T47D (cell line): ENCODE data around the gene DPY19L2.
"Not testable (repeated sequence)": the region's sequence is repeated elsewhere in the genome, so short reads cannot be mapped to it uniquely, and the experiment has no call there.

Experiments
- DNase-seq, 2 experiments: peaks; one replicate each; pipeline versions ENCODE4 v3.0.0 to v3.0.0-alpha.2; 2011 to 2012; ENCODE audit warnings: low read depth in 1 of 2, low spot score in 1 of 2
- JUND ChIP-seq: IDR thresholded peaks from 2 replicates; pipeline ENCODE4 v1.6.1; 2012; ENCODE audit warnings: low read depth
- in situ Hi-C: cut with HindIII; loops from 2 replicates; pipeline ENCODE4 v1.10.0; 2016; ENCODE audit warnings: low sequenced_read_pairs, low pct_unique_long_range_greater_than_20kb

Gene DPY19L2

DNA sequence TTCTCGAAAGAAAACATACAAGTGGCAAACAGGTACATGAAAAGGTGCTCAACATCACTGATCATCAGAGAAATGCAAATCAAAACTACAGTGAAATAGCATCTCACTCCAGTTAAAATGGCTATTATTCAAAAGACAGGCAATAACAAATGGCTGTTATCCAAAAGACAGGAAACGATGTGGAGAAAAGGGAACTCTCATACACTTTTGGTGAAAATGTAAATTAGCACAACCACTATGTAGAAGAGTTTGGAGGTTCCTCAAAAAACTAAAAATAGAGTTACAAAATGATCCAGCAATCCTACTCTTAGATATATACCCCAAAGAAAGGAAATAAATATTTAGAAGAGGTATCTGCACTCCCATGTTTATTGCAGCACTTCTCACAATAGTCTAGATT is 90.7 kb downstream of the DPY19L2 start:
- DNase-seq, in situ Hi-C loops: not testable (repeated sequence)

DNA sequence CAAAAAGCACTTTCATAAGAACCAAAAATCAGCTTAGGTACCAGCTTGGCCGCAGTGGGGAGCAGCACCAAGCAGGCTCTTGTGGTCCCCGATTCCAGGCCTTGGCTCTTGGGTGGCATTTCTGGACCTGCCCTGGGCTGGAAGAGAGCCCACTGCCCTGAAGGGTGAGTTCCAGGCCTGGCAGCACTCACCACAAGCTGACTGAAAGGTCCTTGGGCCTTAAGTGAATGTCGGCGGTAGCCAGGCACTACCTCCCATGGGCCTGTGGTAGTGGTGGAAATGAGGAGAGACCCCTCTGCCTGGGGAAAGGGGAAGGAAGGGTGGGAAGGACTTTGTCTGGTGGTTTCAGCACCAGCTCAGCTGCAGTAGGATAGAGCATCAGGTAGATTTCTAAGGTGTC is 96.3 kb downstream of the DPY19L2 start:
- in situ Hi-C loops, DNase-seq: not testable (repeated sequence)

DNA sequence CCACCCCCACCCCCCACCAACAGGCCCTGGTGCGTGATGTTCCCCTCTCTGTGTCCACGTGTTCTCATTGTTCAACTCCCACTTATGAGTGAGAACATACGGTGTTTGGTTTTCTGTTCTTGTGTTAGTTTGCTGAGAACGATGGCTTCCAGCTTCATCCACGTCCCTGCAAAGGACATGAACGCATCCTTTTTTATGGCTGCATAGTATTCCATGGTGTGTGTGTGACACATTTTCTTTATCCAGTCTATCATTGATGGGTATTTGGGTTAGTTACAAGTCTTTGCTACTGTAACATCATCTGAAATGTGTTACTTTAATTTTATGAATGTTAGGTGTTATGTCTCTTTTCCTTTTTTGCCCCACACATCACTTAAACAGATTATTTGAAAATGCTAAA is 109.8 kb downstream of the DPY19L2 start:
- in situ Hi-C loops, DNase-seq: not testable (repeated sequence)

DNA sequence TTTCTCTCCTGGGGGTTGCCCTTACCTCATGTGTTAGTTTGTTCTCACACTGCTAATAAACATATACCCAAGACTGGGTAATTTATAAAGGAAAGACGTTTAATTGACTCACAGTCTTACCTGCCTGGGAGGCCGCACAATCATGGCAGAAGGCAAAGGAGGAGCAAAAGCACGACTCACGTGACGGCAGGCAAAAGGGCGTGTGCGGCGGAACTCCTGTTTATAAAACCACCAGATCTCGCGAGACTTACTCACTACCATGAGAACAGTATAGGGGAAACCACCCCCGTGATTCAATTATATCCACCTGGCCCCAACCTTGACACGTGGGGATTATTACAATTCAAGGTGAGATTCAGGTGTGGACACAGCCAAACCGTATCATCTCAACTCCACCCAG is 116.9 kb downstream of the DPY19L2 start:
- DNase-seq, in situ Hi-C loops: not testable (repeated sequence)

DNA sequence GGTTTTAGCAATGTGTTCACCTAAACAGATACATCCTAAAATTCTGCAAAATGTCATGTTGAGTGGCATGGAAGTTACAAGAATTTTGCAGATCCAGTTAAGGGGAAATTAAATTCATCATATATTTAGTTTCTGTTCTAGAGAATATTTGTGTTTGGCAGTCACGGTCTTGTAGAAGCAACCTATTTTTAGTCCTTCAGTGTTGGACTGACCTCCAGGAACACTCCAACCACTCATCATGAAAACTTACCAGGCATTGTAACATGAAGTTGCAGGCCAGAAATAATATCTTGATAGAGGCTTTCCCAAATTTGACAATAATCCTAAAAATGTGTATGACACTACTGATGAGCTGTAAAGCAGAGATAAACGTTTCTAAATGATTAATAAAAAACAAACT is 119.3 kb downstream of the DPY19L2 start:
- in situ Hi-C loops, DNase-seq: not testable (repeated sequence)

DNA sequence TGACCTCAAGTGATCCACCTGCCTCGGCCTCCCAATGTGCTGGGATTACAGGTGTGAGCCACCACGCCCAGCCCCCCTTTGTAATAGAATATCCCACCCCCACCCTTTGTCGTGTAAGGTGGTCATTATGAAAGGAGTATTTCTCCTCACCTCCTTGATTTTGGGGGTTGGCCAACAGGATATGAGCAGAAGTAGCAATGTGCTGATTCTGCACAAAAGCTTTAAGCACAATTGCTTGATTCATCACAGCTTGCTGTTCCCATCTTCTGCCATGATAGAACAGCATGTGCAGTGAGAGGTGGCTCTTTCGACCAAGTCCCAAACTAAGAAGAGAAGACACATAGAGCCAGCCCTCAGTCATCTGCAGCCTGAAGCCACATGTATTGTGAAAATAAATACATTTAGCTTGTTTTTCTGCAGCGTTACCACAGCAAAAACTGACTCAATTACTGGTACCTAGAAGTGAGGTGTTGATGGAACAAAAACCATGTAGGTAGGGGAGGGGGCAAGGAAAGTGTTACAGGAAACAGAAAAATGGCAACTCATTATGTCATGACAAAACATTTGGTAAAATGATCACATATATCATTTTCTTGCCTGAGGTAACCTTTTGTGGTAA is 122.9 kb downstream of the DPY19L2 start:
- in situ Hi-C loops, DNase-seq: not testable (repeated sequence)

DNA sequence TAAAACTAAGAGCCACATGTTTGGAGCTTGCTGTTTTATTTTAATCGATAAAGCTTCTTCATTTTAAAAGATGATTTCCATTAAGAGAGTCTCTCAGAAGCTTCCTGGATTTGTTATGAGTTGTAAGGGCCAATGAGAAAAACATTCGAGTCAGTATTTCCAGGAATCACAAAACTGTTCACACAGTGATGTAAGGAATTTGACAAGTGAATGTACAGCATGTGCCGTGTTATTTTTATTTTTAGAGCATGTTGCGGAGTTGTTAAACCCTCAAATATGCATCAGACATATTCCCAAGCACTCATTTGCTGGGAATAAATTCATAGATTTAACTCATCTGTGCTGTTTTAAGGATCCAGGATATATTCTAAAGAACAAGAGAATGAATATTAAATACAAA is 129.6 kb downstream of the DPY19L2 start:
- in situ Hi-C loops, DNase-seq: not testable (repeated sequence)

DNA sequence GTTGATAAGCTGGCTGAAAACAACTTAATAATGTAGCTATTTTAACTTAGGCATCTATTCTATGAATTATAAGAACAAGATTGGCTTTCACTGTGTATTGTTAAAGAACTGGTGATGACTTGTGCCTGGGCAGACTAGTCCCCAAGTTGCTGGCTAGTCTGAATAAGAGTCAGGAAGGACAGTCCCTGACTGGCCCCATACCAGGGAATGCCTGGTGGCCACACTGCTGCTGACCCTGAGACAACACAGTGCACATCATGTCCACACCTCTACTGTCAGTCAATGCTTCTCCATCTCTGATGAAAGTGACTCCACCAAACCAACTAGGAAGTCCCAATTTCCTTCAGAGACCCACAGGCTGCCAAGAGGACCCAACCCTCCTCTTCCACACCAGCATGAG is 130.5 kb downstream of the DPY19L2 start:
- in situ Hi-C loops, DNase-seq: not testable (repeated sequence)

DNA sequence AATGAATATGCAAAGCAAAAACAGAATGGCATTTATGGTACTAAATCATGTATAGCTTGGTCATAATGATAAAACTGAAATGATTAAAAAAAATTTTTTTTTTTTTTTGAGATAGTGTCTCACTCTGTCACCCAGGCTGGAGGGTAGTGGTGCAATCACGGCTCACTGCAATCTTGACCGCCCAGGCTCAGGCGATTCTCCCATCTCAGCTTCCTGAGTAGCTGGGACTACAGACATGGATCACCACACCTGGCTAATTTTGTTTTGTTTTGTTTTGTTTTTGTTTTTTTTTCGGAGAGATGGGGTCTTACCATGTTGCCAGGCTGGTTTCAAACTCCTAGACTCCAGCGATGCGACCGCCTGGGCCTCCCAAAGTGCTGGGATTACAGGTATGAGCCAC is 138.7 kb downstream of the DPY19L2 start:
- DNase-seq, result not testable (repeated sequence)

DNA sequence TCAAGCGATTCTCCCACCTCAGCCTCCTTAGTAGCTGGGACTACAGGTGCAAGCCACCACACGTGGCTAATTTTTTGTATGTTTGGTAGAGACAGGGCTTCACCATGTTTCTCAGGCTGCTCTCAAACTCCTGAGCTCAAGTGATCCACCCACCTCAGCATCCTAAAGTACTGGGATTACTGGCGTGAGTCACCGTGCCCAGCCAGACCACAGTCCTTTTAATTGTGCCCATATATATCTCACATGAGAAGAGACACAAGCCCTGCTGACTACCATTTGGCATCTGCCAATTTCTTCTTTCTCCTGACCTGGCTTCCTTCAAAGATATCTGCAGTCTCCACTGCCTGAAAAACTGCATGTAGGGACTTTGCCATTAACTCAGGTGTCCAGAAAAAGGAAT is 142.5 kb downstream of the DPY19L2 start:
- no peak for DNase-seq
- TF ChIP-seq JUND, result no peak
- in situ Hi-C loops, result no loop called here

More for the DNA sequence above, 138.7 kb downstream of the DPY19L2 start:
- in situ Hi-C loops, result not testable (repeated sequence)

DNA sequence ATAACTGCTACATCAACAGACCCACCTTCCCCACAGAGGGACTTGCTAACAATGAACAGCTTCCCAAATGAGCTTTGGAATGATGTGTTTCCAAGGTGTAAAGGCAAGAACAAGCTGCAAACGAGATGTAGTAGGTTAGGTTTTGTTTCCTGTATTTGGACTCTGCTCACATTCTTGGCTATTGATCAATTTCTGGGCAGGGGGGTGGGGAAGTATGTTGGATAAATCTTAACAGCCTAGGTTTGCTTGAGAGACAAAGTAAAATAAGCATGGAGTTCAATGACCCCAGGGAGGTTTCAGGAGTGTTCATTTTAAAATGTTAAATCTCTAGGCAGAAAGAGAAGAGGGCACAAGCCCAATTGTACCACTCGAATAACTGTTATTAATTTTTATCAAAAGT is 146.6 kb downstream of the DPY19L2 start:
- in situ Hi-C loops, result no loop called here
- no peak for DNase-seq
- no peak for TF ChIP-seq JUND
